ENCODE measurements around the gene KCNA2.

KCNA2 gene

DNA sequence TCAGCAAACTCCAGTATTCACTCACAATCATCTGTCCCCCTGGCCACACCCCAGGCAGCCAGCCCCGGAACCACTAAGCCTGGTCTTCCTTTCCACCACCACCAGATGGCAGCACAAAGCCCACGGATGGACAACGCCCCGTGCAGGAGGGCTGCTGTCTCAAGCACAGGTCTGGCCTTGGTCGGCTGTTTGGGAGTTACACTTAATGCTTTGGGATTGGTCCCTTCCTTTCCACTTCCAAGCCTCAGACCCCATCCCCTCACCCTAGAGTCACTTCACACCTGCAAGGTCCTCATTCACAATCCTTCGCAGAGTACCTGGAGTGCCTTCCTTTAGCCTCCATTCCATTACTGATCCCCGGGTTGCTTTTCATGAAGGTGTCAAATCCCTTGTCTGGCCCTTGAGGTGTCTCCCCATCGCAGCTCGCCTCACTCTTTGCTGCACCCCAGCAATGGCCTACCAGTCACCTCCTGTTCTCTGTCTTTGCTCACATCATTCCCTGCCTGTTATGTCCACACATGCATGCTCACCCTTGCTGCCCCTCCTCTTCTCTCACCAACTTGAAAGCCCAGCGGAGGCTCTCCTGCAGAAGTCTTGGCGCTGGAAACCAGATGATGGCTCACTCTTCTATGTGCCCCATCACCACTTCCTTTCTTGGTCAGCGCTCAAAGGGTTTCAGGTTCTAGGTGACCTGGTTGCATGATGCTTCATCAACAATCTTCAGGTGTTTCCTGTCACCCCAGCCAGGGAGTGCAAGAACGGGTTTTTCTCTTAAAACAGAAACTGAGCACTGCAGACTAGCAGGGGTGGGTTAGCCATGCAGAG lies 24.9 kb upstream of the KCNA2 start:
- in situ Hi-C loops (cut with HindIII; ENCODE audit: low sequenced_read_pairs): no loop called here

DNA sequence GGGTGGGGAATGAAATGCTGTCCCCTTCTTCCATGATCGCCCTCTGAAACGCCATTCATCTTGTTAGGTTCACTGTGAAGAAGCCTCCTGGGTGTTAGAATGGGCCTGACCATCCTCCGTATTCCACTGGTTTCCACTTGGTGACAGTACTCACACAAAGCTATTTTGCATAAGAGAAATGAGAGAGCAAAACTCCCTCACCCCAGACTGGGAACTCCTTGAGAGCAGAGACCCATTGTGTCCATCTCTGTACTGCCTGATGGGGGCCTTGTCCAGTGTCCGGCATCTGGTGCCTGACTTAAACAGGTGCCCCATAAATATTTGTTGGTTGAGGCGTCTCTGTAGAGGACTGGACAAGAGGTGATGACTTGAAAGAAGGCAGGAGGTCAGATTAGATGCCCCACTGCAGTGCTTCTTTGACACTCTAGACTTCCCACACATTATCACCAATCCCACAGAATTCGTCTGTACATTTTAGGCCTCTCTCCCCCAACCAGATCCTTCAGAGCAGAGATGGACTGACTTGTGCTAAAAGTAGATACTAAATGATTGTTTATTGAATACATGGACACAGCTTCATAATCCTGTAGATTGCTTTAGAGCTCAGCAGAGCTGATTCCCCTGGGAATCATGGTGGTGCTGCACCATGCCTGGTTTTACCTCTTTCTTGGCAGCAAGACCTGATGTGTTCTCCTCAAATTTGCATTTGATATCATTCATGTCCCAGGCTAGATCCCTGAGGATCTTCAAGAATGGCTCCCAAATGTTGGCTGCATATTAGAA lies 22.4 kb upstream of the KCNA2 start:
- in situ Hi-C loops (cut with HindIII; ENCODE audit: low sequenced_read_pairs): no loop called here

DNA sequence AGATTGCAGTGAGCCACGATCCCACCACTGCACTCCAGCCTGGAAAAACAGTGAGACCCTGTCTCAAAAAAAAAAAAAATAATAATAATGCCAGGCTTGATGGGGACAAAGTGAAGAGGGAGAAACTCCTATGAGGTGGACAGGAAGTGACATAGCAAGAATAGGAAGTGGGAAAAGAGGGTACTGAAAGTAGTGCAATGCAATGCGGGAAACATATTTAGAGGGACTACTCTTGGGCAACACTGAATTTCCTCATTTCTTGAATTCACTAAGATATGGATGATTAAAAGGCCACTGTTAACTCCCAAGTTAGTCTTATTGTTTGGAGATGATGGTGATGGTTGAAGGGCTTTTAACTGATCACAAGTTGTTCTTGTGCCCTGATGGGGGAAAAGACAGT lies 21.6 kb upstream of the KCNA2 start:
- in situ Hi-C loops (cut with HindIII; ENCODE audit: low sequenced_read_pairs): no loop called here

DNA sequence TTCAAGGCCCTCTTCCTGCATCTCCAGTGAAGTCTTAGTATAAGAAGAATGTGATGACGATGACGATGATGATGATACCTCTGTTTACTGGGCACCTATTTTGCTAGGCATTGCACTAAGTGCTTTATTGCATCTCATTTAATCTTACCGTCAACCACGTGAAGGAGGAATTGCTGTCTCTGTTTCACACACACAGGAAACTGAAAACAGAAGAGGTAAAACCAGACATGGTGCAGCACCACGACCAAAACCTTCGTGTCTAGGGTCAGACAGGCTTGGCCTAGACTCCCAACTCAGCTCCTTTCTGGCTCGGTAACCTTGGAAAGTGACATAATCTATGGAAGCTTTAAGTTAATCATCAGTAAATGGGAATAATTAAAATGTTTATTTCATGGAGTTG lies 20.7 kb upstream of the KCNA2 start:
- in situ Hi-C loops (cut with HindIII; ENCODE audit: low sequenced_read_pairs): no loop called here

DNA sequence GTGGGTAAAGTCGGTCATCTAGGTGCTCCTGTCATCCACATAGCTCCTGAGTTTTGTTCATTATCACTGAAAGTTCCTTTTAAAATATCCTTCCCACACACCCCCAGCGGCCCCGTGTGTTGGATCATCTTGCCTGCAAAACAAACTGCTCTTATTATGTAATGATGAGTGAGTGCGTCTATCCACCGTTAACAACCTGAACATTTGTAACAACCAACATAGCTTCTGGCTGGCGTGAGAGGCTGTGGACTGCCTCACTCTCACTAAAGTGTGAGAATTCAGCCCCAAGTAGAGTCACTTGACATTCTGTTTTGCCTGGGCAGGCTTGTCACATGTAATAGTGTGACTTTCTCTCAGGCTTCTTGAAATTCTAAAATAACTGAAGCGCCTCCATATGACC lies 14.5 kb upstream of the KCNA2 start:
- in situ Hi-C loops (cut with HindIII; ENCODE audit: low sequenced_read_pairs): no loop called here

DNA sequence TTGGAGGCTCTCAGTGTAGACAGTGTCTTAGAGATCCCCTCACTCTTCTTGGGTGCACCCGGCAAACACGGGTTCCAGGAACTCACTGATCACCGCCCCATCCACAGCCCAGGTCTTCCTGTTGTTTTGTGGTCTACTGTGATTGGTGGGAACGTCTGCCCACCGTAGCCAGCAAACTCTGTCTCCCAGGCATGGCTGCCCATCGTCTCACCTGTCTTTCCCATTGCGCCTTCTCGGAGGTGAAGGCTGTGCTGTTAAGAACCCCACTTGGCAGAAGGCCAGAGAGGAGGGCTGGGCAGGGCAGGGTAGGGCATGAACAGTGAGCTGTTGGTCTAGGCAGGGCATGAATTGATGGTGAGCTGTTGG lies 14.1 kb upstream of the KCNA2 start:
- in situ Hi-C loops (cut with HindIII; ENCODE audit: low sequenced_read_pairs): no loop called here

DNA sequence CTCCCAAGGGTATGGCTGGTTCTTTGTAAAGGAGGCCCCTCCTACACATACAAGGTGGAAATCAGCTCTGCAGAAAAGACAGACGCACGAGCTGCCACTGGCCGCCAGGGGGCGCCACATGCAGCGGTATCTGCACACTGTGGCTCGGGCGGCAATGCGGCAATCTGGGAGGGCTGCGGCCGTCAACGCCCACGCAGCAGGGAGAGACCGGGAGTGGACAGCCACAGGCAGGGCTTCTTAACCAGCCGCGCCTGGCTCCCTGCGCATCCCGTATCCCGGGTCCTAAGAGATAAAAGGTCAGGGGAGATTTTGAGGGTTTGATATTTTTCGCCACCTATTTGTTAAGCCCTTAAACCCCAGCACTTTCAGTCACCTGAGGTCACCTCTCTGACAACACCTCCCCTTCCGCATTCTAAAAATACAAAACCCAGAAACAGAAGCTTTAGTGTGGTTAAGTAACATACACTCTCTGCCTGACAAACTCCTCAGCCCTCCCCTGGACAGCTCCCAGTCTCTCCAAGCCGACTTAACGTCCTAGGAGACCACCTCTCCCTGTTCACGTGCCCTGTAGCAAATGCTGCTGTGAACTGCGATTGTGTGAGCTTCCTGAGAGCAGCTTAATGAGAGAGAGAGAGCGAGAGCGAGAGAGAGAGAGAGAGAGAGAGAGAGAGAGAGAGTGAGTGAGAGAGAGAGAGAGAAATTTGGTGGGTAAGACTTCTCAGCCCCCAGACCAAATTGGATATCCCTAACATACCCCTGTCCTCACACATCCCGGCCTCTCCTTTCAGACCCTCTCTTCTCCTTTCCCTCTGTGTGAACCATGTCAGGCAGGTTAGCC lies 13.5 kb upstream of the KCNA2 start:
- in situ Hi-C loops (cut with HindIII; ENCODE audit: low sequenced_read_pairs): loop anchor here (5.0 kb wide), 1 partner anchor 153 kb away; no protein-coding TSS in a partner anchor

DNA sequence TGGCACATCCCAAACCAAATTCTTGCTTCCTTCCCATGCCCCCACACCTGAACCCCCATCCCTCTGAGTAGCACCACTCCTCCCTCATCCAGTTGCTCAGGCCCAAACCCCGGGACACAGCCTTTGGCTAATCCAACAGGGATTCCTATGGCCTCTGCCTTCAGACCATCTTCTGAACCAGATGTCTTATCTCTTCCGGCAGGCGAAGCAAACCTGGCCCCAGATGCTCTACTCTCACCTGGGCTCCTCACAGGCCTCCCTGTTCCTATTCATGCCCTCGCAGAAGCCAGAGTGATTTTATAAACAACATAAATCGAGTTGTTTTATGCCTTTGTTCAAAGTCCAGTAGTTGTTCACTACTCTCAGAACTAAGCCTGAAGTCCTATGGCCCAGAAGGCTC lies 12.5 kb upstream of the KCNA2 start:
- in situ Hi-C loops (cut with HindIII; ENCODE audit: low sequenced_read_pairs): loop anchor here (5.0 kb wide), 1 partner anchor 154 kb away; no protein-coding TSS in a partner anchor

DNA sequence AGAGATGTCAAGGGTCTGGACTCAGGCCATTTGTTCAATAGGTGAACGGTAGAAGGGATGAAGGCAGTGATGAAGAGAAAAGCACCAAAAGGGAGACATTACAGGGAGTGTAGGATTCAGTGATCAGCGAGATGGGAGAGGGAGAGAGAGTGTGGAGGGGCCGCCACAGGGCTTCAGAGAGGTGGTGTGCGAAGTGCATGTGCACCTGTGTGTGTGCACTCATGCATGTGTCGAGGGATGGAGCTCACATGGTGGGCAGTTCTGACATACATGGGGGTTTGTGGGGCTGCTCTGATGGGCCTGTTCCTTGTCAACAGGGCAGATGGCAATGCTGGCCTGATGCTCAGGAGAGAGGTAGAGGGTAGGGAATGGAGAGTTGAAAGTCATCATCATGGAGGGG lies 11.4 kb upstream of the KCNA2 start:
- in situ Hi-C loops (cut with HindIII; ENCODE audit: low sequenced_read_pairs): loop anchor here (5.0 kb wide), 1 partner anchor 155 kb away; no protein-coding TSS in a partner anchor

DNA sequence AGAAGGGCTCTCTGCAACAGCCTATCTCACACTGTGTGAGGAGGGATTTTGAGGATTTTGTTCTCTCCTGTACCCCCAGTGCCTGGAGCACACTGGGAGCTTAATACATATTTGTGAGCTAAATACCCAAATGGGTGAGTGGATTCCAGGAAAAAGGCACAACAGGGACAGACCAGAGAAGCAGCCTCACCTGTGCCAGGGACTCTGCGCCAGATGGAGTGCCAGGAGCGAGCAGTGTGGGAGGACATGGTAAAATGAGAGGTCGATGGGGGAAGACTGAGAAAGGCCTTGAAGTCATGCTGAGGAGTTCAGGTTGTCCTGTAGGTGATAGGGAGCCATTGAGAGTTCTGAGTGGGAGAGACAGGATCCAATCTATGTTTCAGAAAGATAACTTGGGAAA lies 11.0 kb upstream of the KCNA2 start:
- in situ Hi-C loops (cut with HindIII; ENCODE audit: low sequenced_read_pairs): loop anchor here (5.0 kb wide), 1 partner anchor 155 kb away; no protein-coding TSS in a partner anchor

DNA sequence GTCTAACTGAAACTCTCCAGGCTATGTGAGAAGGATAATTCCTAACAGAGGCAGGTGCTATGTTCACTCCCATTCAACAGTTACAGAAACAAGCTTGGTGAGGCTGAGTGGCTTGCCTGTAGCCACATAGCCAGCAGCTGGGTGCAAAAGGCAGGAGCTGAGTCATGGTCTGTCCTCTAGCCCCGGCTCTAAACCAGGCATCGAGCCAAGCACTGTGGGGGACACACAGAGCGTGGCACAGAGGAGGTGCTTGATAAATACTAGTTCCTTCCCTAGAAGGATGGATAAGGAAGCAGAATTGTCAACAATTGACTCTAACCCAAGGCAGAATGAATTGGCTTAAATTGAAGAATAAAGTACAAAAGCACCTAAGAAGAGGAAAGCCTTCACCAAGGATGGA lies 10.4 kb upstream of the KCNA2 start:
- in situ Hi-C loops (cut with HindIII; ENCODE audit: low sequenced_read_pairs): loop anchor here (5.0 kb wide), 1 partner anchor 156 kb away; no protein-coding TSS in a partner anchor

DNA sequence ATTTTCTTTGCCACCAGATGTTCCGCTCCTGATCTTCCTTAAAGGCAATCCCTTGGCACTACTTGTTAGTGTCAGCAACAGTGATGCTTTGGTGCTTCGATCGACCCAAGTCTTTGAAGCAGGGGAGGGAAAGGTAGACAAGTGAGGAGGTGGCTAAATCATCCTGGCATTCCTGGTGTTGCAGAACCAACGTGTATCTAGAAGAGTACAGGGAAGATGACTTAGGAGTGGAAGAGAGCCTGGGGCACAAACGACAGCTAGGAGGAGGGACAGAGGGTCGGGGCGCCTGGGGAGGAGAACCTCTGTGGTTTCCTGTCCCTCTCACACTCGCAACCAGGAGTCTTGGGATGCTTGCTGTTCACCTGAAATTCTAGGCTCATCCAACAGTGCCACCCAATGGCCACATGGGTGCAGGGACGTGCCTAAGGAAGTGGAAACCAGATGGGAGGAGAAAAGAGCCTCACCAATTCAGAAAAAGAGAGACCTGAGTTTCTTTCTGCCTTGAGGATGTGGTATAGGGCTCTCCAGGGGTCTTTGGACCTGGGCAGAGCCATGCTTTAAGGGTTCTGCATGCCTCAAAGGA lies 9.5 kb upstream of the KCNA2 start:
- in situ Hi-C loops (cut with HindIII; ENCODE audit: low sequenced_read_pairs): loop anchor here (5.0 kb wide), 1 partner anchor 157 kb away; no protein-coding TSS in a partner anchor

DNA sequence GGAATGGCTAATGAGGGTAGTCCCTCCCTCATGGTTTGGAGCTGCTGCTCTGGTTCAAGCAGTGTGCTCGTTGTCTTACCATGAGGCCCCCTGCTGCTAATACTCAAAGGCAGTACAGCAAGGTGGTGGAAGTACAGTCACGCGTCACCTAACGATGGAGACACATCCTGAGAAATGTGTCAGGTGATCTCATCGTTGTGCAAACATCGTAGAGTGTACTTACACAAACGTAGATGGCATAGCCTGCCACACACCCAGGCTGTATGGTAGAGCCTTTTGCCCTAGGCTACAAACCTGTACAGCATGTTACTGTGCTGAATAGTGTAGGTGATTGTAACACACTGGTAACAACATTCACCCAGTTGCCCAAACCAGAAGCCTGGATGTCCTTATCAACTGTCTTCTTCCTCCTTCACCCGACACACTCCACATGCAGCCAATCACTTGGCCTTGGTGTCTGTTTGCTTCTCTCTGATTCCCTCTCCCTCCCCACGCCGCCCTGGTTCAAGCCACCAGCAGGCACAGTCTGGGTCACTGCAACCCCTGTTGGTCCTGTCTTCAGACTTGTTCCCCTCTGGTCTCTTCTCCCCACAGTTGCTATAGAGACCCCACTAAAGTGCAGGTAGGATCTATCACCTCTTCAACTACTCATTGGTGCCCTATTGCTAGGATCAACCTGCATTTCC lies 6.0 kb upstream of the KCNA2 start:
- in situ Hi-C loops (cut with HindIII; ENCODE audit: low sequenced_read_pairs): no loop called here

DNA sequence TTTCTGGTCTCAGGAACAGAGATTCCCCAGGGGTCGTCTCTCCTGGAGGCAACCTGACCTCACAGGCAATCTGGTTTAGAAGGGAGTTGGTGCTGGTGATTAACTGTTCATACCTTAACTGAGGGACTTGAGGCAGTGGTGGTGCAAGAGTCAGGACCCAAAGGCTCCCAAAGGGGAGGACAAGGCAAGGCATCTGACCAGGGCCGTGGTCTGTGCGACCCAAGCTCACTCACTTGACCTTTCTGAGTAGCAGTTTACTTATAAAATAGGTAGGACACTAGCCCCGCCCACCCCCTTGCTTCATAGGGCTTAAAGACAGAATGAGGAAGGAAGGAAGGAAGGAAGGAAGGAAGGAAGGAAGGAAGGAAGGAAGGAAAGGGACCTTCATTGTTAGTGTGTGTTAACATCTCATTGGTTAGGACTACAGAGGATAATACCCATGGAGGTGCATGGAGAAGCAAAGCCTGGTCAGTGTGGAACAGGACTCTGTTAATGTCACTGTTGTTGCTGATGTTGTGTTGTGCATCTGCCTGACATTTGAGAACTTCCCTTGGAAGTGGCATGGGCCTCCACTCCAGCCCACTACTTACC lies 4.6 kb upstream of the KCNA2 start:
- in situ Hi-C loops (cut with HindIII; ENCODE audit: low sequenced_read_pairs): no loop called here

DNA sequence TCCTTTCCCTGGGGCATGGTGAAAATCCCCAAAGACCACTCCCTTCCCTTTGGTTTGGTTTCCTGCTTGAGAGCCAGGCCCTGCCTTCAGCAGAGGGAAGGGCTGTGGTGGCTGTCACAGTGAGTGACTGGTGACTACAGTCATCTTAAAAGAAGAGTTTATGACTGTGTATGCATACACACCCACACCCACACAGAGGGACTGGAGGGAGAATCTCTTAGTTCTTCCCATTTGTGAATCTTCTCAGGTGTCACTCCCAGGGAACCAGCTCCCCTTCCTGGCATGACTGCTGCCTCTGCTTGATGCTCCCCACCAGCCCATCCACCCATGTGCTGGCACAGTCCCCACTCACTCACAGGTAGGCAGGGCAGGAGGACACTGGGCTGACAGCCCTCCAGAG lies 3.9 kb upstream of the KCNA2 start:
- in situ Hi-C loops (cut with HindIII; ENCODE audit: low sequenced_read_pairs): no loop called here

DNA sequence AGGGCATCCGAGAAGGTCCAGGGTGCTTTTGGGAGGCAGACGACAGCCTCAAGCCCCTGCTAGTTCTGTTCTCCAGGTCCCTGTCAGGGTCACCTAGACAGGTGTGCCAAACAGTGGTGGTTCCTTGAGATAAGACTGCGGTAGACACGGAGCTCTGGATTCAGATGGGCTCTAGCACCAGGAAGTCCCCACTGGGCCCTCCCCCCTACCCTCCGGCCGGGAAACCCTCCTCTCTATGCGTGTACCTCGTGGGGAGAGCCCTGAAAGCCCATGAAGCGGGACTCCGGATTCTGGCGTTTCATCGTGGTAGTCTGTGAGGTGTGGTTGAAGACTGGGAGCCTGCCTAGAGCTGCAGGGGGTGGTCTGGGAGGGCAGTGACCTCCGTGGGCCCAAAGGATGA lies 2.1 kb upstream of the KCNA2 start:
- in situ Hi-C loops (cut with HindIII; ENCODE audit: low sequenced_read_pairs): no loop called here

DNA sequence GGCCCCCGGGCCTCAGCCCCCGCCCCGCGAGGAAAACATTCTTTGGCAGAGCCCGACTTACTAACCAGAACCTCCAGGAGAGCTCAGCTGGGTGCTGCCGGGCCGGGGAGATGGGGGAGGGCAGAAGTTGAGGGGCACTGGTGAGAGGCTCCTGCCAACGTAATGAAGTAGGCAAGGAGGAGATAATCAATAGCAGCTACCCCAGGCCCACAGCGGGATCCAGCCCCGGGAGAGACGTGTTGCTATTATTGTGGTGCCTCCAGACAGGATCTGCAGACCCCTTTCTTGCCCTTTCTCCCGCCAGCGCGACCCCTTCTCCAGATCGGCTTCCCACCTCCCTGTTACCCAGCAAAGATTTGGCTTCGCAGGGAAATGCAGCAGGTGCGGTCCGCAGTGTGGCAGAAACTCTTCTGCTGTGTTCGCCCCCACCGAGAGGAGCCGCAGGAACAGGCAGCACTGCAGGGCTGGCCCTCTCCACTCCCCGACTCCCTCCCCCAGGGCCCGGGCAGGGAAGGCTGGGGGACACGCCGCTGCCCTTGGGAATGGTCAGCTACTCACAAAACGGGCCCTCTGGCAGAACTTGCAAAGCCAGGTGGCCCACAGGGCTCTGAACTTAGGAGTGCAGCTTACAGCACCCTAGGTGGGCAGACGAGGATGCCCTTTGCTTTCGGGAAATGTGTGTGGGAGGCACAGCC lies 1.5 kb upstream of the KCNA2 start:
- in situ Hi-C loops (cut with HindIII; ENCODE audit: low sequenced_read_pairs): no loop called here

DNA sequence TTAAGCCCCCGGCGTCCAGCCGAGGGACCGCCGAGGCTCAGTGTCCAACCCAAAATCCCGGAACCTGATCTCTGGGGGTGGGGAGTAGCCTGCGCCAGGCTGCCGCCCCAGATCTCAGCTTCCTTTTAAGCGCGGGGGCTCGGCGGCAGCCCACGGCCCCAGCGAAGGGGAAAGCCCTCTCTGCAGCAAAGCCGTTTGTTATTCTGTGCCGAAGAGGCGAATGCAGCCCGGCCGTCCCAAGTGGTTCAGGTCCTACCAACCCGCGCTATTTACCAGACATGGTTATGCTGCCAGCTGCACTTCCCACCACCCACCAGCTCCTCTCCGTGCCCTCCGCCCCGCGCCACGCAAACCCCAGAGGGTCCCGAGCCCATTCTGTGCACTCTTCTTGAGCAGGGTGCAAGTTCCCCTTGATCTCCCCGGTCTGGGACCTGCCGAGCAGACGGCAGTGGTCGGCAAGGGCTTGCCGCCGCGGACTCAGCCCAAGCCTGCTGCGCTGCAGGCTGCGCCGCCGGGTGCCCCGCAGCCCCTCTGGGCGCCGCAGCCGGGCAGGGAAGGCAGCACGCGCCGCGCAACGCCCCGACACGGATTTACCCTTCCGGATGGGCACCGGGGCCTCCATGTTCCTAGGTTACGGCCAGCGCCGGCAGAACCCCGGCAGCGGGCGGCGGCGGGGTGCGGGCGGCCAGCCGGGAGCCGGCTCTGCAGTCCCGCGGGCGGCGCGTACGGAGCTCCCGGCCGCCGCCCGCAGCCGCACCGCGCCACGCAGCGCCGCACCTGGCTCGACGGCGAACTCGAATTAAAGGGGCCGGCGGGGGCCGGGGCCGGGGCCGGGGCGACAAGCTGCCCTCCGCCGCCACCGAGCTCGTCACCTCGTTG lies 738 bp upstream of the KCNA2 start:
- in situ Hi-C loops (cut with HindIII; ENCODE audit: low sequenced_read_pairs): no loop called here
